Measurements from ENCODE around the gene CREM. TPM values are rescaled to one million over a fixed set of nuclear protein-coding genes. Genes with fewer than 3 reads are reported as not detected.

The CREM gene
- total and polyA plus RNA-seq, 2 of the 8 experiments (the other 6 are each of a cell fraction or from before 2014, with no cell fraction given): 18.7 to 21.9 TPM

DNA sequence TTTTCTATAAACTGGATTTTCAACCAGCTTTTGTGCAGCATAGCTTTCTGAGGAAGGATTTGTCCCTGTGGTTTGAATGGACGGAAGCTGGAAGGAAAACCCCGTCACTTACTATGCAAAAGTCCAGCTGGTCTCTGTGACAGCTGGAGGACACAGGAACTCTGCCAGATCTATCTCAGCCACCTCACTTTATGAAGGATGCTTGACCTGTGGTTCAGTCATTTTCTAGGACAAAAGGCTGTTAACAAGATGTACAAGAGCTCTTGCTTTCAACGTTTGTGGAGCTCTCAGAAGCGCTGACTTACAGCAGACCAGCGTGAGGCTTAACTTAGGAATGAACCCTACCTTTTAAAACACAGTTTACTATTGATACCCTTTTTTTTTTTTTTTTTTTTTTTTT, 90.8 kb downstream of the CREM start (continued):
- no peak for TF ChIP-seq HDAC2 (IDR thresholded peaks at IDR 0.05; ENCODE audit: borderline replicate concordance in 1 of 2, low read depth in 2 of 2, low read length in 2 of 2)
- TF ChIP-seq POLR2A (IDR thresholded peaks at IDR 0.05; ENCODE audit: control extremely low read depth in 1 of 2, low read depth in 2 of 2, low read length in 2 of 2): no peak
- TF ChIP-seq SIN3A (conservative IDR thresholded peaks at IDR 0.05 in 1 of 2, IDR thresholded peaks at IDR 0.05 in 1 of 2; ENCODE audit: low read depth in 1 of 2, low read length in 2 of 2): no peak
